NCI-H1092 (cell line): ENCODE results near the gene FNDC5.

Experiments used
- DNase-seq: peaks from one replicate; lab custom pipeline; 2025; lab: John Stamatoyannopoulos, UW

The FNDC5 gene

DNA sequence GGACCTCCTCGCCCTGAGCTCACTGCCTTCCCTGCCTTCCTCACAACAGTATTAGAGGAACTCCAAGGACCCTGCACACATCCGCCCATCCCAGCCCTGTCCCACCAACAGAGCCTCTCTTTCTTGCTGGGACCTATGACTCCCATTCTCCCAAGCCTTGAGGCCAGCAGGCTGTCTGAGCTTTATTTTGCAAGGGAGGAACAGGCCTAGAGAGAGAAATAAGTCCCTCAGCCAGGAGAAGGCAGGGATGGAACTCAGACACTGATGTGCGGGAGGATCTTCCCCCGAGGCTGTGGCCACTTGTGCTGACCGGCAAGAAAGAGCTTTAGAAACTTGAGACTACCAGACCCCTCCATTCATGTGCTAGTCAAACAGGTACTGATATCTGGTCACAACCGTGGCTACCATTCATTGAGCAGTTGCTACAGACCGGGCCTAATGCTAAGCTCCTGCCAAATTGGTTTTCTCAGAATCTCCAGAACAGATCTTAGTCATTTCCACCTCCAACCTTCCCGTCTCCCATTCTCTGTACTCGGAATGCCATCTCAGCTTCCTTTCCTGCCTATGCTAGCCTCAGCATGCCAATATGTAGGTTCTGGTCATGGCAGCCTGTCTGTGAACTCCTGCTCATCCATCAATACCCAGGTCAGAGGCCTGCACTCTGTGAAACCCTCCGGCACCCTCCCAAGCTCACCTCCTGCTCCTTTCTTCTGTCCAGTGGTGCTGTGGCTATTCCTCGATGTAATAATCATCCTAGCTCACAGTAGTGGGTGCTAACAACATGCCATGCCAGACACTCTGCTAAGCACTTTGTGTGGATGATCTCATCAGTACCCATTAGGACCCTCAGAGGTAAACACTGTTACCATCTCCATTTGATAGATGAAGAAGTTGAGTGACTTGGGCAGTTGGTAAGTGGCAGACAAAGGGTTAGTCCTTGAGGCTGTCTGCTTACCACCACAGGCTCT lies 26.7 kb upstream of the FNDC5 start:
- DNase-seq, result no peak

DNA sequence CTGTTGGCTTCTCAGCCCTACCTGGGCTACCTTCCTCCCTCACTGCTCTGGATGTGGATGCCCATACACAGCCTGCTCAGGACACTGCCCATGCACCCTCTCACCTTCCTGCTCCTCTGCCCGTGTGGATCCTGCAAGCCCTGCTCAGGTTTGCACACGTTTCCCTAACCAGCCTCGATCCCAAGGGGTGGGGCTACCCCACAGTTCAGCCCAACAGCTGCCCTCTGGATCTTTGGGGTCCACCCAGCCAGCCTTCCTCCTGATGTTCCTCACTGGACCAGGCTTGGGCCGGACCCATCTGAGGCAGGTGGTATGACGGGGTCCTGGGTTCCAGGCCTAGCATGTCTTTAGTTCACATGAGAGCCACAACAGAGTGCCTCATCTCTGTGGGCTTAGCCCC lies 25.7 kb upstream of the FNDC5 start:
- no peak for DNase-seq

DNA sequence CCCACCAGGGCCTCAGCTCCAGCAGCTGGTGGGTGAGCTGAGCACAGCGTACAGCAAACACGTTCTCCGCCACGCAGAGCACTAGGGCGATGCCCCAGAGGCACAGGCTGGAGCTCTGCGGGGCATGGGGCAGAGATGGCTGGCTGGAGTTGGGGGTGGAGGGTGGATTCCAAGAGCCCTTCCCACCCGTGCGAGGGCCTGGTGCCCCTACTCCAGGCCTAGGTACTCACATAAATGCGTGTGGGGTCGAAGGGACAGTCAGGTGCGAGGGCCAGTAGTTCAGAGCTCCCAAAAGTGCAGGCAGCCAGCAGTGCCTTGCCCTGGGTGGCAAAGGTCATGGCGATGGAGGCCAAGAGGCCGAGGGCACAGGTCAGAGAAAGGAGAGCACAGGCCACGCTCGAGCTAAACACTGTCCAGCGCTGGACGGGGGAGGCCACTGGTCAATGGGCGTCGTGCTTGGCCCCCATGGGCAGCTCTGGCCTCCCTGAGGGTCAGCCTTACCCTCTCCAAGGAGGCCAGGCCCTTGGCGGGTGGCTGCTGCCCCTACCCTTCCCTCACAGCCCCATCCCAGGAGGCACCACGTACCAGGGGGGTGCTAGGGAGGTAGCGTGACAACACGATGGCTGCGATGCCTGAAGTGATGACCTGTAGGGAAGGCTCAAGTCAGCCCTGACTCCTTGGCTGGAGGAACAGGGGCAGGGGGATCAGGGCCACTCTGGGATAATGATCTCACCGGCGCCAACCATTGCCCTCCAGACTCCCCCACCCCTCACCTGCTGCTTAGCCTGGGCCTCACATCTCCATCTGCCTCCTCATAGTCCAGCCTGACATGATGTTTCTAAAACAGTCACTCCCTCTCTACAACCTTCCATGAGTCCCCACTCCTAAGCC lies 24.9 kb upstream of the FNDC5 start:
- no peak for DNase-seq

DNA sequence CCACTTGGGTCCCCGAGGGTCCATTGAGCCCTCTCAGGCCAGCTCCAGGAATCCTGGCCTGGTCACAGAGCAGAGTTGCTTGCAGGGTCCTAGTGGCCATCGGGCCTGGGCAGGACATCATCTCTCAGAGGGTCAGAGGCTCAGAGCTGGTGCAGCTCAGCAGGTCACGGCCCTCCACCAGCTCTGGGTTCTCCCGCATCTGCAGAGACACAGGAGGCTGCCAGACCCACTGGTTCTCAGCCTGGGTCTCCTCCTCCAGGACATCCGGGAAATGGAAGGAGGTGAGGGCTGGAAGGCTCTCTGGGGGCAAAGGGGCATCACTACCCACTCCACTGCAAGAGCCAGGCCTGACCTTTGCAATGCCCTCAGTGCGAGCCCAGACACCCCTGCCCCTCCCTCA lies 24.0 kb upstream of the FNDC5 start:
- no peak for DNase-seq

DNA sequence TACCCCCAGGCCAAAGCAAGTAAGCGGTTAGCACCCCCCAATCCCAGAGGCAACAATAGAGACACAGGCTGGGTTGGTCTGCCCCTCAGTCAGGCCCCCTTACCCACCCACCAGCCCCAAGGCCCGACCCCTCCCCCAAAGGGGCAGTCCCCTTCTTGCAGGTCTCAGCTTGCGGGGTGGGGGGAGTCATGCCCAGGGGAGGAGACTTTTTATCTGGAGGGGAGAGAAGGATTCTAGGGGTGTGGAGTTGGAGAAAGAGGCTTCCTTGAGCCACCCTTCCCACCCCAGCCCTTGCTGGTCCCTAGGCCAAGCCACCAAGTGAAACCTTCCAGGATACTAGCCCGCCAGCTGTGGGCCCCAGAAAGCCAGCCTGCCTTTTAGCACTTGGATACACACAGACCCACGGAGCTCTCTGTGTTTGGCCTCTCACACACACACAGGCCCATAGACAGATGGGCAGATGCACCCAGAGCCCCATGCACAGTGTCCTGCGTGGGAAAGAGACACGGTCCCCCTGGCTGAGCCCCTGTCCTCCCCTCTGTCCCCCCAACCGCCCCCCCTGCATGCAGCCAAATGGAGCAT lies 23.4 kb upstream of the FNDC5 start:
- no peak for DNase-seq

DNA sequence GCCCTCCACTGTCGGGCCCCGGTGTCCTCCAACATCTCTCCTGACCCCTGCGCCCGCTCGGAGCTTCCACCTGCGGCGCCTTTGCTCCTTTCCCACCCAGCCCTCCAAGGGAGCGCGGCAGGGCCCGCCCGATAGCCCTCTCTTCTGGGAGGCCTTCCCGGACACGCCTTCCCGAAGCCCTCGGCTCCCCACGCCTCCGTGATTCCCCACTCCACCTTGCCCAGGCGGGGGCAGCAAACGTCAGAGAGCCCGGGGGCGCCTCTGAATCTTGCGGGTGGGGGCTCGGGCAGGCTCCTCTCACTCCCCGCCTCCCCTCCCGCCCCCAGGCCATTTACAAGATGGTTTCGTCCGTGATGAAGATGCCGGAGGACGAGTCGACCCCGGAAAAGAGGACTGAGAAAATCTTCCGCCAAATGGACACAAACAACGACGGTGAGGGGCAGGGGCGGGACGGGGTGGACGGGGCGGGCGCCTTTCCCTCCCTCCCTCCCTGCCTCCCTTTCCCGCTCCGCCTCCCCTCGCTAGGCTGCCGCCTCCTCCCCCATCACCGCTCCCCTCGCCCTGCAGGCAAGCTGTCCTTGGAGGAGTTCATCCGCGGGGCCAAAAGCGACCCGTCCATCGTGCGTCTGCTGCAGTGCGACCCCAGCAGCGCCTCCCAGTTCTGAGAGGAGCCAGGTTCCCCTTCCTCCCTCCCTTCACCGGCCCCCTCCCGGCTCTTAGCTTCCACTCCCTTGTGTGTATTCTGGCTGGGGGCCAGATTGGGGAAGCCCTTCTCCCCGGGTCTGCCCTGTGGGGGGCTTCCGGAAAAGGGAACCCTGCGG lies 22.7 kb upstream of the FNDC5 start:
- peak; percentile 69 for DNase-seq

DNA sequence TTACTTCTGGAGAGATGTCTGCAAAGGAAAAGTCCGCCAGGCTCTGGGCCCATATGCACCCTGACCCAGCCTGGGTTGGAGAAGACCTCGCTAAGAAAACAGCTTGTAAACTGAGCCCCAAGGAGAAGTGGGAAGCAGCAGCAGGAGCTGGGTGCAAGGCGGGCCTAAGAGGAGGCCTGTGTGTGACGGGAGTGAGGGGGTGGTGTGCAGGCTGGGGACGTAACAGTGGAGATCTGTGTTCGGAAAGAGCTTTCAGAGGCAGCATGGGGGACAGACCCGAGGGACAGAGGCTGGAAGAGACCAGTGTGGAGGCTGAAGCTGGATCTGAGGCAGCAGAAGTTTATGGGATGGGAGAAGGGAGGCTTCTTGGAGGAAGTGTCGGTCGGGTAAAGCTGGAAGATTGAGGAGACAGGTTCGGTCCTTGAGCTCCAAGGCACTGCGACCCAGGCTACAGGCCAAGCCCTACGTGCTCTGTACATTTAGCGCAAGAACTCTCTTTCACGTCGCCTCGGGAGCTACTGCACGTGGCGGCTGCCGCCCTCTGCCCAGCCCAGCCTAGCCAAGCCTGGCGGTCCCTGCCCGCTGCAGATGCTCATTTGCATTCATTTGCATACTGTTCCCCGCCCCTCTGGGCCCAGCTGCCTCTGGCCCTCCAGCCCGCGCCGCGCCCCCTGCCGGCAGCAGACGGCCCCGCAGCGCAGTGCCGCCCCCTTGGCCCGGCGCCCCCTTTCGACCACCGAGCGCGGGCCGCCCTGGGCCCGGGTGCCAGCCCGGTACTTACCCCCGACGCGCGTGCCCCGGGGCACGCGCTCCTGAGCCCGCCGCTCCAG lies 21.9 kb upstream of the FNDC5 start:
- DNase-seq, result peak; percentile 69

DNA sequence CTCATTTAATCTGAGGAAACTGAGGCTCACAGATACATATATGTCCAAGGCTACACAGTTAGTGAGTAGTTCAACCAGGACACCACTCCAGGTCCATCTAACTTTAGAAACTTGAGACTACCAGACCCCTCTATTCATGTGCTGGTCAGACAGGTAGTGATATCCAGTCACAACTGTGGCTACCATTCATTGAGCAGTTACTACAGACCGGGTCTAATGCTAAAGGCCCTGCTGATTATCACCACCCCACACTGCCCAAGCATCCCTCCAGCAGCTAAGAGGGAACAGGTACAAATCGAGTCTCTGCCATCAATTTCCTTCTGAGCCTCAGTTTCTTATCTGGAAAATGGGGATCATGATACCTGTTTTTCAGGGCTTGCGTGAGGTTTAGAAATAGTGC lies 20.9 kb upstream of the FNDC5 start:
- DNase-seq, result no peak

DNA sequence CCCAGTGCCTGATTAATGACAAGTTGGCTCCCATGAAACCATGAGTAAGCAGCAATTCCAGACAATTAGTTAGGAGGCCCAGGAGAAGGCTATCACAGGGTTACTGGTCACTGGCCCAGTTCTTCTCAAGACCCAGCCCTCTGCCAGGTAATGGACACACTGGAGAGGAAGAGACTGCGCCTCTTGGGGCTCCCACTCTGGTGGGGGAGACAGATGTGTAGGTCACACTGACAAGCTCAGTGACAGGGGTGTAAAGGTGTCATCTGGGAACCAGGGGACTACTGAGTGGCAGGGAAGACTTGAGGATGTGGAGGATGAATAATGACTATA lies 20.5 kb upstream of the FNDC5 start:
- DNase-seq, result no peak

DNA sequence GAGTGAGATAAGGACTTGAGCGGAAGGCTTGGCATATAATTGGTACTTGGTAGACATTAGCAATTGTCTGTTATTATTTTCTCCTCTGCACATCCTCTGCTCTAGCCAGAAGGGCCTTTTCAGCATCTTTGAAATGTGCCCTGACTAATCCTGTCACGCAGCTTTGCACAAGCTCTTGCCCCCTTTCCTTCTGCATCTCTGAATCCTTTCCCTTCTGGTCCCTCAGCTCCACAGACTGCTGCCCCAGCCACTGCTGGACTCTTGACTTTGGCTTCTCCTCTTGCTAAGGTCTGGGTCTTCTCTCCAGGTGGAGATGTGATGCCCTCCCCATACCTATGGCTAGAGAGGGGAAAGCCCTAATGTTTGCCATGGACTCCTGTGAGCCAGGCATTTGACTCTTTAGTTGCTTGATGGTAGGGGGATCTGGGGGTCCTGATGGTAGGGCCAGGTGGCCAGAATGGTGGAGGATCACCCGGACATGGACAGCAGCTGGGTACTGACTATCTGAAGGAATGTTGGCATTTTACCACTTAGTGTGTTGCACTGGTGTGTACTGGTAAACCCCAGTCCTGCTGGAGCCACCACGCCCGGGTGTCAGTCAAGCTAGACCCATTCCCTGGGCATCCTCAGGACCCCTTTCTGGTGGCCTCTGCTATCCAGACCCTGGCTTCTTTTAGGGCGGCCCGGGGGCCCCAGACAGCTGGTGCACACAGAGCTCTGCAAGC lies 20.0 kb upstream of the FNDC5 start:
- DNase-seq, result no peak

DNA sequence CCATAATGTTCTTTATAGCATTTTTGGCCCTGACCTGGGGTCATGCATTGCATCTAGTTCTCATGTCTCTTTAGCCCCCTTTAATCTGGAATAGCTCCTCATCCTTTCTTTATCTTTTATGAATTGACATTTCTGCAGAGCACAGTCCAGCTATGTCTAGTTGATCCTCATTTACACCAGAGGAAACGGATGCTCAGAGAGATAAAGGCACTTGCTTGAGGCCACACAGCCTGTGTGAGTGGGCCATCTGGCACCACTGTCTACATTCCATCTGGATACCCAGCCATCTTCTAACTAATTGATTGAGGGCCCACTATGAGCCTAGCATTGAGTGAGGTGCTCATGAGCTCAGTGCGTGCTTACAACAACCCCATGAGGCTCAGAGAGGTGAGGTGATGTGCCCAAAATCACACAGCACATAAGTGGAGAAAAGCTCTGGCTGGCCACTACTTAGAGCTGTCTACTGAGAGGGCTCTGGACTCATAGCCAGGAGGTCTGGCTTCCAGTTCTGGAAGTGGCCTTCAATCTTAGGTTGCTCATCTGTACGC lies 19.1 kb upstream of the FNDC5 start:
- no peak for DNase-seq

DNA sequence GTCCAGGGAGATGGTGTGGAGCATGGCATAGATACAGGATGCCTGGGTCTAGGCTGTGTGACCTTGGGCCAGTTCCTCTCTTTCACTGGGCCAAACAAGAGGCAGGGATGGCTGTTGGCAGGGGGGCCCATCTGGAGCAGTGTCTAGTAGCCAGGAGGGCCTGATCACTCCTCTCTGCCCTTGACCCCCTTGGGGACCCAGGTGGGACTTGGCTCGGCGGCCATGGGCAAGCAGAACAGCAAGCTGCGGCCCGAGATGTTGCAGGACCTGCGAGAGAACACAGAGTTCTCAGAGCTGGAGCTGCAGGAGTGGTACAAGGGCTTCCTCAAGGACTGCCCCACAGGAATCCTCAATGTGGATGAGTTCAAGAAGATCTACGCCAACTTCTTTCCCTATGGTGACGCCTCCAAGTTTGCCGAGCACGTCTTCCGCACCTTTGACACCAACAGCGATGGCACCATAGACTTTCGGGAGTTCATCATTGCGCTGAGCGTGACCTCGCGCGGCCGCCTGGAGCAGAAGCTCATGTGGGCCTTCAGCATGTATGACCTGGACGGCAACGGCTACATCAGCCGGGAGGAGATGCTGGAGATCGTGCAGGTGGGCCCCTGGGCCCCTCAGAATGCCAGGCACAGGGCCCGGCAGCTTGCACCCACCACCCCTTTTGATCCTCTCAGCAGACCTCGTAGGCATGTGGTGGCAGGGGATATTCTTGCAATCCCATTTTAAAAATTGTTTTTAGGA lies 18.1 kb upstream of the FNDC5 start:
- DNase-seq, result no peak

DNA sequence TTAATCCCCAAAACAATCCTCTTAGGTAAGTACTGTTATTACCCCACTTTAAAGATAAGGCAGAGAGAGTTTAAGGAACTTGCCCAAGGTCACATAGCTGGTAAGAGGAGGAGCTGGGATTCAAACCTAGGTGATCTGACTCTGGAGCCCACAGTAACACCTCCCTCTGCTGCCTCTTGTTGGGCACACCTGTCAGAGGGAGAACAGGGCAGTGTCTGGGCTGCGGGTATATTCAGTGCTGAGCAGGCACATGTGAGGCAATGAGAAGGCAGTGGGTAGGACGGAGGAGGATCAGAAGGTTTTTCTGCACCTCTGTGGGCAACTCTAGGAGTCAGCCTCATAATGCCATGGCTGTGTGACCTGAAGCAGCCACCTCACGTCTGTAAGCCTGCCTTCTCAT lies 17.4 kb upstream of the FNDC5 start:
- no peak for DNase-seq

DNA sequence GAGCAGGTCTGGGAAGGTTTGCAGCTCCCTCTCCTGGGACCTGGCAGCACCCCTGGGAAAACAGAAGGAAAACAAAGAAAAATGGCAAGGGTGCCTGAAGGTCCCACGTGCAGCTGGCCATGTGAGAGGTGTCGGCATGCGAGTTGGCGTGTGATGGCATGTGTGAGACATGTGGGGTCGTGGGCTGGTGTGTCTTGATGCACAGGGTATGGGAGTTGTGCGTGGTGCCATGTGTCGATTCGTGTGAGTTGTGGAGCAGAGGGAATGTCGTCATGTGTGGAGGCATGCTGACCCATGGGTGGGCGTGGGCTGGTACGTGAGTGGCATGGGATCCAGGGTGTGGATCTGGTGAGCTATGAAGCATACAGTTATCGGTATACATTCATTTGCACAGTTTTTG lies 16.9 kb upstream of the FNDC5 start:
- no peak for DNase-seq

DNA sequence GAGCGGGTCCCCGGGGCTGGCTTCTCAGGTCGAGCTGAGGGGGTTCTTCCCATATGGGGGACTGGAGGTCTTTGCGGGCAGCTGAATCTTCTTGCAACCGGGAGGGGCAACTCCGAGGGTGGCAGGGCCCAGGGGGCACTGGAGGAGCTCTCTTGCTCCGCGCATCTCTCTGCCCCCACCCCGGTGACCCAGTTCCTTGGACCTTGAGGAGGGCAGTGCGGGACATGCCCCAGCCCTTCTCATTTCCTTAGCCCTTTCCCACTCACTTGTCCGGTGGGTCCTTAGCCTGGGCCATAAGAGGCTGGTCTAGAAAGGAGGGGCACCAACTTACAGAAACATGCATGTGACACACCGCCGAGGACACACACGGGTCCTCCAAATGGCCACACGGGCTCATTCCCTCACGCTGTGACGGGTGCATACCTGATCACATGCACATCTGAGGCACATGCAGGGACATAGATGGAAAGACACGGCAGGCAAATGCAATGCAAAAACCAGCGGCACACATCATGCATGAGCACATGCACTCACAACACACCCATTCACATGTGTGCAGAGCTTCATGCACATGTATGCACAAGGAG lies 16.2 kb upstream of the FNDC5 start:
- DNase-seq, result no peak

DNA sequence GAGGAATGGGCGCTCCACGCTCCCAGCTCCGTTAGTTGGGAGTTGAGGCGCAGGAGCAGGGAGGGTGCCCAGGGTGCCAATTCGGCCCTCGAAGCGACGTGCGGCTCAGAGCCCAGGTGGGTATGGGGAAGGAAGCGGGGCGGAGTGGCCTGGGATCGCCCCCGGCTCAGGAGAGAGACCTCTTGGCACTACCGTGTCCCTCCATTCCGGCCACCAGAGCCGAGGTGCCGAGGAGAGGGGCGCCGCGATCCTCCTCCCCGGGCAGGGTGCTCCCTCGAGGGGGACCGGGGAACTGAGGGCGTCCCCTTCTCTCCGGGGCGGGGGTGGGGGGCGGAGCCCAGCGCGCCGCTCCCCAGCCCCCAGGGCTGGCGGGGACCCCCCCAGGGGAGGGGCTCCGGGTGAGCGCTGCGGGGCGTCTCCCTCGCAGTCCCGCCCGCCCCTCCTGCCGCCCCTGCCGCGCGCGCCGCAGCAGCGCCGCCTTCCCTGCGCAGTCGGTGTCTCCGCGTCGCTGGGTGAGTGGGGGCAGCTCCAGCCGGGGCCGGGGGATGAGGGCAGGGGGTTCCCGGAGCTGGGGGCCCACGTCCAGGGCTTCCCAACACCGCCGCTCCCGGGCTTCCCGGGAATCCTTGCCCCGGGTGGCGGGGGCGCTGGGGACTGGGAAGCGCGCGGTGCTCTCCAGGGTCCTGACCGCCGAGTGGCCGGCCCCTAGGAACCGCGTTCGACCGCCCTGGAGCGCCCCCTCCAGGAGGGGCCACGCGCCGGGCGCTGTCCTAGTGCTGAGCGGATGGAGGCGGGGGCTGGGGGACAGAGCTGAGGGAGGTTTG lies 15.5 kb upstream of the FNDC5 start, which contains the start of gene HPCA:
Gene HPCA, plus strand, starts transcription at position 488 of the 824 bp plus-strand sequence. CDS start 2,408 bp downstream, outside the sequence.
- DNase-seq, result no peak

DNA sequence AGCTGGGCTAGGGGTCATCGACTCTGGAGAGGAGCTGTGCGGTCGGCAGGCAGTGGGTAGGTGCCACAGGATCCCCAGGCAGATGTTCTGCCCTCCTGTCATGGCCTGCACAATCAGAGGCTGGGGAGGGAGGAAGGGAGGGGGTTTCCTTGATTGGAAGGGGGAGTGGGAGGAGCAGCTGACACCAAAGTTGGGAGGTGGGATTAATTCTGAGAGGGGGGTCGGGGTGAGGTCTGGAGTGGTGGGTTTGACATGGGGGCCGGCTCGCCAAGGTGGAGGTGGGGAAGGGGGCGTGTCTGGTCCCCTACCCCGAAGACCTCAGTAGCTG lies 14.9 kb upstream of the FNDC5 start:
- no peak for DNase-seq

DNA sequence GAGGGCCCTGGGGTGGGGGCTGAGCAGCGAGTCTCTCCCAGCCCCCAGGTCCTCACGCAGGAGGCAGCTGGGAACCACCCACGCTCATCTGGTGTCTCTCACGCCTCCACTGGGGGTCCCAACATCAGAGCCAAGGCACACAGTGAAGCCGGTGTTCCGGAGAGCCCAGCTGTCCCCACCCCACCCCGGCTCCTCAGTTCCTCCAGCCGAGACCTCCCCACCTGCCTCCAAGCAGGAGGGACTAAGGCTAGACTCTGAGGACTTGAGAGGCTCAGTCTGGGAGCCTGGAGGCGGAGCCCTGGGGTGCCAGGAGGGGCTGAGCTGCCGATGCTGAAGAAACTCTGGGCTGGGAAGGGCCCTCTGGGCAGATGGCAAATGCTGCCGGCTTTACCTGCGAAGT lies 14.0 kb upstream of the FNDC5 start:
- DNase-seq, result no peak
